ENCODE data around the gene ACHE.

Gene ACHE

GRCh38 chr7:100893910-100894721, 1.6 kb downstream of the ACHE start:
- TF ChIP-seq CTCF (IDR thresholded peaks at IDR 0.05; ENCODE audit: low read depth, low read length, missing control alignments): no peak
- H3K27me3 ChIP-seq (replicated peaks): peaks cover 15% of the 10 kb centered on the region
- DNase-seq: no peak
- H3K36me3 ChIP-seq (replicated peaks): no peaks in the 10 kb centered on the region
- H3K4me3 ChIP-seq (ENCODE audit: low read depth, low read length): no peak overlapping the region
- in situ Hi-C loops (cut with HindIII; ENCODE audit: low pct_ligation_motif_present, low sequenced_read_pairs): no loop called here
- H3K27ac ChIP-seq: no peak overlapping the region

GRCh38 chr7:100893318-100893895, 2.3 kb downstream of the ACHE start:
- DNase-seq: no peak
- H3K27me3 ChIP-seq (replicated peaks): peaks cover 15% of the 10 kb centered on the region
- in situ Hi-C loops (cut with HindIII; ENCODE audit: low pct_ligation_motif_present, low sequenced_read_pairs): no loop called here

GRCh38 chr7:100892364-100893317, 3.0 kb downstream of the ACHE start:
- DNase-seq: no peak
- H3K4me3 ChIP-seq (ENCODE audit: low read depth, low read length): no peak overlapping the region
- H3K27me3 ChIP-seq (replicated peaks): peaks cover 15% of the 10 kb centered on the region
- no peak for TF ChIP-seq CTCF (IDR thresholded peaks at IDR 0.05; ENCODE audit: low read depth, low read length, missing control alignments)
- in situ Hi-C loops (cut with HindIII; ENCODE audit: low pct_ligation_motif_present, low sequenced_read_pairs): no loop called here
- peaks cover 12% of the 10 kb centered on the region for H3K36me3 ChIP-seq (replicated peaks)
- no peak overlapping the region for H3K27ac ChIP-seq

More at GRCh38 chr7:100893318-100893895, 2.3 kb downstream of the ACHE start:
- no peak for TF ChIP-seq CTCF (IDR thresholded peaks at IDR 0.05; ENCODE audit: low read depth, low read length, missing control alignments)
- Histone ChIP-seq H3K36me3 (replicated peaks) (peaks cover 4% of the 10 kb centered on the region), H3K27ac (no peak overlapping the region), H3K4me3 (ENCODE audit: low read depth, low read length) (no peak overlapping the region)

- no peak for DNase-seq
- no peak overlapping the region for H3K27ac ChIP-seq
- no peak overlapping the region for H3K4me3 ChIP-seq (ENCODE audit: low read depth, low read length)
- no peak for TF ChIP-seq CTCF (IDR thresholded peaks at IDR 0.05; ENCODE audit: low read depth, low read length, missing control alignments)
- H3K27me3 ChIP-seq (replicated peaks): peaks cover 15% of the 10 kb centered on the region
- H3K36me3 ChIP-seq (replicated peaks): peaks cover 21% of the 10 kb centered on the region
- in situ Hi-C loops (cut with HindIII; ENCODE audit: low pct_ligation_motif_present, low sequenced_read_pairs): no loop called here
These were observed 4.0 kb downstream of the ACHE start for GRCh38 chr7:100891568-100892247.

Measured in brain microvascular endothelial cell (primary cell).